ENCODE results near the gene AOAH. TPM values are rescaled to one million over a fixed set of nuclear protein-coding genes. Genes with fewer than 3 reads are reported as not detected.

Gene AOAH
- total RNA-seq, 6 experiments from 2014 or later = not detected

DNA sequence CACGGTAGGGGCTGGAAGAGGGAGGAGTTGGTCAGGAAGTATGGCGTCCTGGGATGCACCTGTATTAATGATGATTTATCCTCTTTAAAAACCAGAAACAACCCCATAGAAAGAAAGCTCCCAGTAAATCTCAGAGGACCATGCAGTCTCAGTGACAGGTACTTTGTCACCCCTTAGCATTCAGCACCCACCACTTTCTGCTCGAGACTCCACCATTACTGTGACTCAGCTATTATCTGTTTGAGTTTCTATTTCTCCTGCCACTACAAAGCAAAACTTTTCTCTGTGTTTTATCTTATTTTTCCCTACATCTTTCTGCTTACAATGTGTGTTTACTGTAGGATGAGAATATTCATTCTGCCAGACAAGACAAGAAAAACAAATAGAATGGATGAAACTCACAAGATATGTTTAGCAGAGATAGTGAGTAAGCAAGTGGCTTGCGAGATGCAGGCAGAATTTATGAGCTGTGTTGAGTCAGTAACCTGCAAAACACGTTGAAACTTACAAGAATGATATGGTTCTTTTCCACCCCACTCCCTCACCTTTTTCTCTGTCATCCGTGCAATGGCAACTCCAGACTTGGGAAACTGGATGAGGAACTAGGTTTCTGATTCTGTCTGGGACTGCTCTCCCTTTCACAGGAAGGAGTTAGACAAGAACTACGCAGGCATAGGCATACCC, 127.1 kb downstream of the AOAH start:
- H3K9me3 Mint-ChIP-seq = no peaks in the 10 kb centered on the region
- TF ChIP-seq, protein P1, sequence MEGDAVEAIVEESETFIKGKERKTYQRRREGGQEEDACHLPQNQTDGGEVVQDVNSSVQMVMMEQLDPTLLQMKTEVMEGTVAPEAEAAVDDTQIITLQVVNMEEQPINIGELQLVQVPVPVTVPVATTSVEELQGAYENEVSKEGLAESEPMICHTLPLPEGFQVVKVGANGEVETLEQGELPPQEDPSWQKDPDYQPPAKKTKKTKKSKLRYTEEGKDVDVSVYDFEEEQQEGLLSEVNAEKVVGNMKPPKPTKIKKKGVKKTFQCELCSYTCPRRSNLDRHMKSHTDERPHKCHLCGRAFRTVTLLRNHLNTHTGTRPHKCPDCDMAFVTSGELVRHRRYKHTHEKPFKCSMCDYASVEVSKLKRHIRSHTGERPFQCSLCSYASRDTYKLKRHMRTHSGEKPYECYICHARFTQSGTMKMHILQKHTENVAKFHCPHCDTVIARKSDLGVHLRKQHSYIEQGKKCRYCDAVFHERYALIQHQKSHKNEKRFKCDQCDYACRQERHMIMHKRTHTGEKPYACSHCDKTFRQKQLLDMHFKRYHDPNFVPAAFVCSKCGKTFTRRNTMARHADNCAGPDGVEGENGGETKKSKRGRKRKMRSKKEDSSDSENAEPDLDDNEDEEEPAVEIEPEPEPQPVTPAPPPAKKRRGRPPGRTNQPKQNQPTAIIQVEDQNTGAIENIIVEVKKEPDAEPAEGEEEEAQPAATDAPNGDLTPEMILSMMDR (IDR thresholded peaks at IDR 0.05) = no peak
- DNase-seq = no peak
- H3K36me3 Mint-ChIP-seq (ENCODE audit: low read depth) = no peaks in the 10 kb centered on the region
- no peak overlapping the region for H3K27ac Mint-ChIP-seq
- no peak overlapping the region for H3K4me3 Mint-ChIP-seq
- no peaks in the 10 kb centered on the region for H3K4me1 Mint-ChIP-seq (ENCODE audit: low read depth)
- no peaks in the 10 kb centered on the region for H3K27me3 Mint-ChIP-seq (ENCODE audit: insufficient read depth)

DNA sequence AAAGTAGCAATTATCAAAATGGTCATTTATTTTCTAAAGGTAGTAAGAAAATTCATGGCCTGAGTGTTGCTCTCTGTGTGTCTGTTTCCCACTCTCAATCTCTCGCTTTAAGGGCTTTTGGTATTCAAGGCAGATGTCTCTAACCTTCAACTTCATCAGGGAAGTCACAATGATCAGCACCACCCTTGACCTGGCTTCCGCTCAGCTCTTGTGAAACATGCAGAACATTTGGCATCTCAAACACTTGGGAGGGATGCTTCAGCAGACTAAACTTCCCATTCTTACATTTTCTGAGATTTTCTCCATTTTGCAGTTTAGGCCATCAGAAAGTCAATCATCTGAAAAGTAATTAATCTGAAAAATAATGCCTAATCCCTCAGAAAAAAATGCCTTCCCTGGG, 129.8 kb downstream of the AOAH start:
- no peaks in the 10 kb centered on the region for H3K9me3 Mint-ChIP-seq
- H3K27ac Mint-ChIP-seq = no peak overlapping the region
- H3K36me3 Mint-ChIP-seq (ENCODE audit: low read depth) = no peaks in the 10 kb centered on the region
- DNase-seq = no peak
- H3K4me3 Mint-ChIP-seq = no peak overlapping the region
- no peaks in the 10 kb centered on the region for H3K27me3 Mint-ChIP-seq (ENCODE audit: insufficient read depth)
- TF ChIP-seq, protein P1 (IDR thresholded peaks at IDR 0.05) = no peak
- no peaks in the 10 kb centered on the region for H3K4me1 Mint-ChIP-seq (ENCODE audit: low read depth)

DNA sequence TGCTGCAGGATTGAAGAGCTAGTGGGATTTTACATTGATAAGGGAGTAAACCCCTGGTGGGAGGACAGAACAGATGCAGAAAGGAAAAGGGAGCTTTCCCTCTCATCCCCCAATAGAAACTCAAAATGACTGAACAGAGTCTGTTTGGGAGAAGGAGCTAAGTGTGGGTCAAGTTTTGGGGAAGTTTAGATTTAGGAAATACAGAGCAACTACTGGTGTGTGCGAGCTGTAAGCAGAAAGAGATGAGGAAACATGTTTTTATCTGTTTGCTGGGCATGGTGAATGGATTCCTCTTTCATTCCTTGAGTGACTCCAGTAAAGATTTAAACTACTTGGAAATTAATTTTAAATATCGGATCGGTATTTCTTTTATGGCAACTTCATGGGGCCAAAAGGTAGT, 132.7 kb downstream of the AOAH start:
- TF ChIP-seq, protein P1 (IDR thresholded peaks at IDR 0.05) = no peak
- Mint-ChIP-seq H3K36me3 (ENCODE audit: low read depth) (no peaks in the 10 kb centered on the region), H3K9me3 (no peaks in the 10 kb centered on the region), H3K4me3 (no peak overlapping the region), H3K27ac (no peak overlapping the region), H3K27me3 (ENCODE audit: insufficient read depth) (no peaks in the 10 kb centered on the region), H3K4me1 (ENCODE audit: low read depth) (no peaks in the 10 kb centered on the region)
- no peak for DNase-seq

DNA sequence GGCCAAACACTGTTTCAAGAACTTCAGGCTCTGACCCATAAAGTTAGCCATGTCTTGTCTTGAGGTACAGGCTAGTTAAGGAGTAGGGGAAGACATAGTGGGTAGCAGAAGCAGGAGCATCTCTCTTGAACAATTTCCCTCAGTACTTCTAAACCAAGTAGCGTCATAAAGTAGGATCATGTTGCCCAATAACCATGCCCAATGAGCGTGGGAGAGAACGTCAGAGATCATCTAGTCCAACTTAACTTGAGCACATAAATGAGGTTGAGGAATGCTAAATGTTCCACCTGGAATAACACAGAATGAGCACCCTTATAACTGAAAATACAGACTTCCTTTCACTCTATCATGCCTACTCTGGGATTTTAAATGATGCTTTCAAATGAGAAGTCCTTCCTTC, 134.9 kb downstream of the AOAH start:
- H3K27ac Mint-ChIP-seq = no peak overlapping the region
- no peaks in the 10 kb centered on the region for H3K4me1 Mint-ChIP-seq (ENCODE audit: low read depth)
- no peak overlapping the region for H3K4me3 Mint-ChIP-seq
- no peaks in the 10 kb centered on the region for H3K9me3 Mint-ChIP-seq
- TF ChIP-seq, protein P1 (IDR thresholded peaks at IDR 0.05) = no peak
- peaks cover 2% of the 10 kb centered on the region; the same call in 1 of the 2 replicates for H3K27me3 Mint-ChIP-seq (ENCODE audit: insufficient read depth)
- DNase-seq = no peak
- no peaks in the 10 kb centered on the region for H3K36me3 Mint-ChIP-seq (ENCODE audit: low read depth)

DNA sequence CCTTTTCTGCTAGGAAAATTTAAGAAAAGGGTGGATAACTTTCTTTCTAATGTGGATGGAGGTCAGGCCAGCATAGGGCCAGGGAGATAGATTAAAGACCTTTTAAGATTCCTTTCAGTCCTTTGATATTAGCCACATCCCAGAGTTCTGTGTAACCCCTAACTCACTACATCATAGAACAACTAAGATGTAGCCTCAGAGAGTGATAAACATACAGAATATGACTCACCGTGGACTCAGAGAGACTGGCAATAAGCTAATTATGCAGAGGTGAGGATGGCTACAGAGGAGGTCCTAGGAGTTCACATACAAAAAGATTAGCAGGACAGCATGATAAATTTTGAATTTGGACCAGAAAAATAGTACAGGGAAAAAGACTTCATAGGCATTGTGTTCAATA, 141.0 kb downstream of the AOAH start:
- H3K27ac Mint-ChIP-seq = no peak overlapping the region
- H3K4me1 Mint-ChIP-seq (ENCODE audit: low read depth) = no peaks in the 10 kb centered on the region
- TF ChIP-seq, protein P1 (IDR thresholded peaks at IDR 0.05) = no peak
- H3K27me3 Mint-ChIP-seq (ENCODE audit: insufficient read depth) = peaks cover 4% of the 10 kb centered on the region; the same call in 1 of the 2 replicates
- H3K36me3 Mint-ChIP-seq (ENCODE audit: low read depth) = no peaks in the 10 kb centered on the region
- DNase-seq = no peak
- no peak overlapping the region for H3K4me3 Mint-ChIP-seq
- no peaks in the 10 kb centered on the region for H3K9me3 Mint-ChIP-seq

Measured in HFFc6 (cell line).